ENCODE data around the gene THAP7. TPM values are rescaled to one million over a fixed set of nuclear protein-coding genes. Genes with fewer than 3 reads are reported as not detected.

THAP7 gene
- total RNA-seq, 1 donor, result 22.9 TPM

DNA sequence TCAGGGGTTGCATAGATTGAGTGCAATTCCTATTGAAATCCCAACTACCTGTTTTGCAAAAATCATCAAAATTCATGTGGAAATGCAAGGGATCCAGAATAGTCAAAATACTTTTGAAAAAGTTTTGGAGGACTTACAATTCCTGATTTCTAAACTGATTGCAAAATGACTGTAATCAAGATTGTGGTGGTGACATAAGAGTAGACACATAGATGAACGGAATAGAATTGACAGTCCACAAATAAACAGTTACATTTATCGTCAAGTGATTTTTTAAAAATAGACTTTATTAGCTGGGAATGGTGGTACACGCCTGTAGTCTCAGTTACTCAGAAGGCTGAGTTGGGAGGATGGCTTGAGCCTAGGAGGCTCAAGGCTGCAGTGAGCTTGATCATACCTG, 33.1 kb upstream of the THAP7 start:
- no peak overlapping the region for H3K4me3 ChIP-seq (ENCODE audit: low read depth, low read length)
- TF ChIP-seq, protein P1, sequence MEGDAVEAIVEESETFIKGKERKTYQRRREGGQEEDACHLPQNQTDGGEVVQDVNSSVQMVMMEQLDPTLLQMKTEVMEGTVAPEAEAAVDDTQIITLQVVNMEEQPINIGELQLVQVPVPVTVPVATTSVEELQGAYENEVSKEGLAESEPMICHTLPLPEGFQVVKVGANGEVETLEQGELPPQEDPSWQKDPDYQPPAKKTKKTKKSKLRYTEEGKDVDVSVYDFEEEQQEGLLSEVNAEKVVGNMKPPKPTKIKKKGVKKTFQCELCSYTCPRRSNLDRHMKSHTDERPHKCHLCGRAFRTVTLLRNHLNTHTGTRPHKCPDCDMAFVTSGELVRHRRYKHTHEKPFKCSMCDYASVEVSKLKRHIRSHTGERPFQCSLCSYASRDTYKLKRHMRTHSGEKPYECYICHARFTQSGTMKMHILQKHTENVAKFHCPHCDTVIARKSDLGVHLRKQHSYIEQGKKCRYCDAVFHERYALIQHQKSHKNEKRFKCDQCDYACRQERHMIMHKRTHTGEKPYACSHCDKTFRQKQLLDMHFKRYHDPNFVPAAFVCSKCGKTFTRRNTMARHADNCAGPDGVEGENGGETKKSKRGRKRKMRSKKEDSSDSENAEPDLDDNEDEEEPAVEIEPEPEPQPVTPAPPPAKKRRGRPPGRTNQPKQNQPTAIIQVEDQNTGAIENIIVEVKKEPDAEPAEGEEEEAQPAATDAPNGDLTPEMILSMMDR (IDR thresholded peaks at IDR 0.05; ENCODE audit: insufficient read depth, low read depth, low read length), result no peak
- DNase-seq (ENCODE audit: low read depth), result no peak

DNA sequence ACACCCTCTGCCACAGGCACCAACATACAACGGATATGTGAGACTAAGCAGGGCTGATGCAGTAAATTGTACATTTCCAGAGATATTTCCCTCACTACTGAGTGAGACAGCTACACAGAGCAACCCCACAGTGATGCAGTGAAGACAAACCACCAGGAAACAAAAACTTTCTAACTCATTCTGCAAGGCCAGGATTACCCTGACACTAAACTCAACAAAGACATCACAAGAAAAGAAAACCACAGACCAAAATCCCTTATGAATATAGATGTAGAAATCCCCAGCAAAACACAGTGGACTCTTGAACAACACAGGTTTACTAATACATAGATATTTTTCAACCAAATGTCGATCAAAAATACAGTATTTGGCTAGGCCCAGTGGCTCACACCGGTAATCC, 32.0 kb upstream of the THAP7 start:
- H3K4me3 ChIP-seq (ENCODE audit: low read depth, low read length), result no peak overlapping the region
- DNase-seq (ENCODE audit: low read depth), result no peak
- TF ChIP-seq, protein P1 (IDR thresholded peaks at IDR 0.05; ENCODE audit: insufficient read depth, low read depth, low read length), result no peak

DNA sequence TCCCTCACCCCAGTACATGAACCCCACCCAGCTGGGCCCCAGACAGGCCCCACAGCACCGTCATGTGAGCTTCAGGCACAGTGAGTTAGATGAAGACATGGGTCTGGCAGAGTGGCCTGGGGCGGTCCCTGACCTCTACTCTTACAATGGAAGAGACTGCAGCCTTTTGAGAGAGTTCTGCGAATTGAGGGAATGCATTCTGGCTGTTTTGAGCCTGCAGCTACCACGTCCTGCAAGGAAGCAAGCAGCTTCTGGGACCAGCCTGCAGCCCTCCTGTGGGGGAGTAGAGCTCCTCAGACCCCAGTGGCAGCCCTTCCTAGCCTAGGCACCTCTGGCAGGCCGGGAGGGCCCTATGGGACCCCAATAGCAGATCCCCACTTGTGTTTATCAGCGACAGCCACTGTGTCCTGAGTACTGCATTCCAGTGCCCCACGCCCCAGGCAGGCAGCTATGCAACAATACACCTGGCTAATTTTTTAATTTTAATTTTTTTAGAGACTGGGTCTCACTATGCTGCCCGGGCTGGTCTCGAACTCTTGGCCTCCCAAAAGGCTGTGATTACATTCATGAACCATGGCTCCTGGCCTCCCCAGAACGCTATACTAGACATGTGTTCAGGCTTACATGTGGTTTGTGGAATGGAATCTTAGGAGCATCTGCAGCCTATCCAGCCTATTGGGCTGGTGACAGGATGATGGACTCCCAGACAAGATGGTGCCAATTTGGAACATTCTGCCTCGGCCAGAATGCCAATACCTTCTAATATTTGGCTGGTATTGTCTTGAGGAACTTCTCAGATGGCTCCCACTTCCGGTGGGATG, 31.2 kb upstream of the THAP7 start:
- TF ChIP-seq, protein P1 (IDR thresholded peaks at IDR 0.05; ENCODE audit: insufficient read depth, low read depth, low read length), result no peak
- DNase-seq (ENCODE audit: low read depth), result no peak
- no peak overlapping the region for H3K4me3 ChIP-seq (ENCODE audit: low read depth, low read length)

DNA sequence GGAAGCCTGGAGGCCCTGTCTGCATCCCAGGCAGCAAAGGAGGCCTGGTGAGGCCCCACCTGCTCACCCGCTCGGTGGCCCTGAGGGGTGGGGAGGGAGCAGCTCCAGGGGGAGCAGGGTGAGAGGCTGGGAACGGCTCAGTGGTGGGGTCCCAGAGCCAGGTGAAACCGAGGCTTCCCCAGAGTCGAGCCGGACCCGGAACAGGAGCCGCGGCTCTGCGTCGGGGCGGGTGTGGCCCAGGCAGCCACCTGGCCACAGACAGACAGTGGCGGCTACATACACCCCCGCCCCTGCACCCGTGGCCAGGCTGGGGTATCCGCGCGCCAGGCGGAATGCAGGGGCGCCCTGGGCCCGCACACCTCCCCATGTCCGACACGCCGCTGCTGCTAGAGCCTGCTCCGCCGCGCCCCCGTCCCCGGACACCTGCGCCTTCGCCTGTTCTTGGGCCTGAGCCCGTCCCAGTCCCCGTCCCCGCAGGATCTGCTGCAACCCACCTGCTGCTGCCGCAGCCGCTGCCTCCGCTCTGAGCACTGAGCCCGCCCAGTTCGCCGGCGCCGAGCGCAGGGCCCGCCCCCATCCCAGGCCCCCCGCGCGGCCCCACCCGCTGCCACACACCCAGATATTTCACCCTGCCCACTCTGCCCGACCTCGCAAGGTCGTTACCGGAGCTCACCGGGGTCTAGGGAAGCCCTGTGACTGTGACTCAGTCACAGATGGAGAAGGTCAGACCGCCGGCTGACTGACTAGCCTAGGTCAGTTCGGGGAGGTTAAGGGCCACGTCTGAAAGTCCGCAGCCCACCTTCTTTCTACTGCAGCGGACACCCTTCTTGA, 30.3 kb upstream of the THAP7 start, which contains the start of gene SLC7A4:
Gene SLC7A4, minus strand, starts transcription at position 525 of the 831 bp plus-strand sequence. CDS start 749 bp downstream, outside the sequence.
- TF ChIP-seq, protein P1 (IDR thresholded peaks at IDR 0.05; ENCODE audit: insufficient read depth, low read depth, low read length), result no peak
- H3K4me3 ChIP-seq (ENCODE audit: low read depth, low read length), result peak within 1 kb of the TSS; percentile 43
- DNase-seq (ENCODE audit: low read depth), result peak; percentile 21

DNA sequence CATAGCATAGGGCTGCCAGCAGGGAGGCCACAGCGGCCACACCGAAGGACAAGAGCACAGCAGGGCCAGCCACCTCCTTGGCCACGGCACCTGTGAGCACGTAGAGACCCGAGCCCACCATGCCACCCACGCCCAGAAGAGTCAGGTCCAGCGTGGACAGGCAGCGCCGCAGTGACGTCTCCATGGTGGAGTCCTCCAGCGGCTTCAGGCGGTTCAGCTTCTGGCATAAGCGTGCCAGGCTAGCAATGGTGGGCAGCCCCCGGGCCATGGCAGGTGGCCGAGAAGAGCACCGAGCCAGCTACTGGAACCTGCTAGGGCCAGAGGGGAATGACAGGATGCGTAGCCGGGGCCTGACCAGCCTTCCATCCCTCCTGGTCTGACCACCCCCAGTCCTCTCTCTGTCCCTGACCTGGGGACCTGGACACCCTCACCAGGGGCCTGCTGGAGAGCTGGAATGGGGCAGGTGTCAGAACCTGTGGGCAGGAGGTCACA, 29.7 kb upstream of the THAP7 start:
- DNase-seq (ENCODE audit: low read depth), result no peak
- H3K4me3 ChIP-seq (ENCODE audit: low read depth, low read length), result peak overlapping the region; percentile 43
- TF ChIP-seq, protein P1 (IDR thresholded peaks at IDR 0.05; ENCODE audit: insufficient read depth, low read depth, low read length), result no peak

DNA sequence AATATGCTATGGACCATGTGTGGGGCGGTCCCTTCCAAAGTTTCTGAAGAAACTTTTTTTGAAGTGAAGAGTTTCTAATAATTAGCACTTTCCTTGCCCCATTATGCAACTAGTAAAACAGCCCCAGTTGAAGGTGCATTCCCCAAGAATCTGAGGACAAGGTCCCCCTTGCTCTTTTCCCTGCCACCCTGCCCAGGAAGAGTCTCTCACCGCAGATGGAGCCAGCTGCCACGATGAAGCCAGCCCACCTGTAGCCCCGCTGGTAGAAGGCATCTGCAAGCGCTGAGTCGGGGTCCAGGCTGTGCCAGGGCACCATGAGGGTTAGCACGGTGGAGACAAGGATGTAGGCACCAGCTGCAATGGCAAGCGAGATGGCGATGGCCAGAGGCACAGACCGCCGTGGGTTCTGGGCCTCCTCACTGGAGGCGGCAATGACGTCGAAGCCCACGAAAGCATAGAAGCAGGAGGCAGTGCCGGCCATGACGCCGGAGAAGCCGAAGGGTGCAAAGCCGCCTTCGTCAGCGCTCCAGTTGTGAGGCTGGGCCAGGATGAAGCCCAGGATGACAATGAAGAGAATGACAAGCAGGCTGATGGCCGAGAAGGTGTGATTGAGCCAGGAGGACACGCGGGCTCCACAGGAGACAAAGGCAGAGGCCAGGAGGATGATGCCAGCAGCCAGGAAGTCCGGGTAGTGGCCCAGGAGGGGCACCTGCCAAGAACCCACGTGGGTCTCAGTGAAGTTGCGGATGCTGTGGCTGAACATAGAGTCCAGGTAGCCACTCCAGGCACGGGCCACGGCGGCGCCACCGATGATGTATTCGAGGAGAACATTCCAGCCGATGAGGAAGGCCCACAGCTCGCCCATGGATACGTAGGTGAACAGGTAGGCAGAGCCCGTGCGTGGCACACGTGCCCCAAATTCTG, 29.0 kb upstream of the THAP7 start:
- TF ChIP-seq, protein P1 (IDR thresholded peaks at IDR 0.05; ENCODE audit: insufficient read depth, low read depth, low read length), result no peak
- H3K4me3 ChIP-seq (ENCODE audit: low read depth, low read length), result no peak overlapping the region
- no peak for DNase-seq (ENCODE audit: low read depth)
